Dedifferentiated amniotic fluid mesenchymal stem cell (primary cell): Measurements from ENCODE around the gene PLA2G12A.
"Not testable (repeated sequence)": the region's sequence is repeated elsewhere in the genome, so short reads cannot be mapped to it uniquely, and the experiment has no call there.

ENCODE experiments used
- DNase-seq: peaks from one replicate; pipeline ENCODE4 v3.0.0-alpha.2; 2016; ENCODE audit errors: extremely low spot score

The PLA2G12A gene

GRCh38 chr4:109678925-109679324 is 50.9 kb downstream of the PLA2G12A start:
- not testable (repeated sequence) for DNase-seq

- not testable (repeated sequence) for DNase-seq
These were observed 51.4 kb downstream of the PLA2G12A start for GRCh38 chr4:109678472-109678871.

GRCh38 chr4:109676886-109677285 is 53.0 kb downstream of the PLA2G12A start:
- DNase-seq = no peak

- DNase-seq = no peak
These were observed 54.0 kb downstream of the PLA2G12A start for GRCh38 chr4:109675843-109676242.

- no peak for DNase-seq
These were observed 54.7 kb downstream of the PLA2G12A start for GRCh38 chr4:109675181-109675580.

- DNase-seq = no peak
These were observed 56.6 kb downstream of the PLA2G12A start for GRCh38 chr4:109673303-109673702.

GRCh38 chr4:109672169-109672930 is 57.5 kb downstream of the PLA2G12A start:
- DNase-seq = no peak

GRCh38 chr4:109671350-109671749 is 58.5 kb downstream of the PLA2G12A start:
- DNase-seq = no peak

GRCh38 chr4:109665783-109666485 is 63.9 kb downstream of the PLA2G12A start:
- no peak for DNase-seq

- DNase-seq = no peak
These were observed 67.1 kb downstream of the PLA2G12A start for GRCh38 chr4:109662771-109663170.

GRCh38 chr4:109662116-109662515 is 67.8 kb downstream of the PLA2G12A start:
- no peak for DNase-seq
